ENCODE results near the gene SLC6A16.

DNA sequence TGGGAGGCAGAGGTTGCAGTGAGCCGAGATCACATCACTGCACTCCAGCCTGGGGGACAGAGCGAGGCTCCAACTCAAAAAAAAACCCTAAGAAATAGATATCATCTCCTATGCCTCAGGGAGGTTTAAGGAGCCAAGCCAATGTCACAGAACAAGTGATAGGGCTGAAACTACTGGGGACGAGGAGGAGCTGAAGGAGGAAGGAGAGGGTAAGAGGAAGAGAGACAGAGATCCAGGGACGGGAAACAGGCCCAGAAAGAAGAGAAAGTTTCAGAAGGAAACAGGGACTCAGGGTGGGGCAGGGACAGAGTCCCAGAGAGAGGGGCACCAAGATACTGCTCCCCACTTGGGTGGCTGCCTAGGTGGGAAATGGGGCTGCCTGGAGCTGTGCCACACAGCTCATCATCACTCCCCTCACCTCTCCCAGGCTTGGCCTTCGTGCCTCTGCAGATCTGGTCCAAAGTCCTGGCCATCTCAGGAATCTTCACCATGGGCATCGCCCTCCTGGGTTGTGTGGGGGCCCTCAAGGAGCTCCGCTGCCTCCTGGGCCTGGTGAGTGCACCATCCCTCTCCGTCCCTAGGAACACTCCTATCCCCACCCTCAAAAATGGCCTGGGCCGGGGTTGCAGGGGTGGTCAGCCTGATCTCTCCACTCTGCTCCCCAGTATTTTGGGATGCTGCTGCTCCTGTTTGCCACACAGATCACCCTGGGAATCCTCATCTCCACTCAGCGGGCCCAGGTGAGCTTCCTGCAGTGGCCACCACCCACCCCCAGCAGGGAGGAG, 11.7 kb upstream of the SLC6A16 start:
- TF ChIP-seq, protein P1, sequence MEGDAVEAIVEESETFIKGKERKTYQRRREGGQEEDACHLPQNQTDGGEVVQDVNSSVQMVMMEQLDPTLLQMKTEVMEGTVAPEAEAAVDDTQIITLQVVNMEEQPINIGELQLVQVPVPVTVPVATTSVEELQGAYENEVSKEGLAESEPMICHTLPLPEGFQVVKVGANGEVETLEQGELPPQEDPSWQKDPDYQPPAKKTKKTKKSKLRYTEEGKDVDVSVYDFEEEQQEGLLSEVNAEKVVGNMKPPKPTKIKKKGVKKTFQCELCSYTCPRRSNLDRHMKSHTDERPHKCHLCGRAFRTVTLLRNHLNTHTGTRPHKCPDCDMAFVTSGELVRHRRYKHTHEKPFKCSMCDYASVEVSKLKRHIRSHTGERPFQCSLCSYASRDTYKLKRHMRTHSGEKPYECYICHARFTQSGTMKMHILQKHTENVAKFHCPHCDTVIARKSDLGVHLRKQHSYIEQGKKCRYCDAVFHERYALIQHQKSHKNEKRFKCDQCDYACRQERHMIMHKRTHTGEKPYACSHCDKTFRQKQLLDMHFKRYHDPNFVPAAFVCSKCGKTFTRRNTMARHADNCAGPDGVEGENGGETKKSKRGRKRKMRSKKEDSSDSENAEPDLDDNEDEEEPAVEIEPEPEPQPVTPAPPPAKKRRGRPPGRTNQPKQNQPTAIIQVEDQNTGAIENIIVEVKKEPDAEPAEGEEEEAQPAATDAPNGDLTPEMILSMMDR (IDR thresholded peaks at IDR 0.05; ENCODE audit: control extremely low read depth in 1 of 3, insufficient read depth in 1 of 3, low read depth in 1 of 3, low read length in 3 of 3), result no peak
- no peak for TF ChIP-seq POLR2A (IDR thresholded peaks at IDR 0.05; ENCODE audit: control extremely low read depth in 1 of 2, low read depth in 2 of 2, low read length in 2 of 2)

All from H1 (cell line).